Measurements from ENCODE around the gene PCDHAC2.

The PCDHAC2 gene

DNA sequence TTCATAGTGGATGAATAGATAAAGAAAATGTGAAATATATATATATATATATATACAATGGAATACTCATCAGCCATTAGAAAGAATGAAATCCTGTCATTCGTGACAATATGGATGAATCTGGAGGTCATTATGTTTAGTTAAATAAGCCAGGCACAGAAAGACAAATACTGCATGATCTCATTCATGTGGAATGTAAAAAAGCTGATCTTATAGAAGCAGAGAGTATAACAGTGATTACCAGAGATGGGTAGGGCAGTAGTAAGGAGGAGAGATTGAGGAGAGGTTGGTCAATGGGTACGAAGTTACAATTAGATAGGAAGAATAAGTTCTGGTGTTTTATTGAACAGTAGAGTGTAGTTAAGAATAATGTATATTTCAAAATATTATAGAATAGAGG lies 19.7 kb upstream of the PCDHAC2 start:
- no peaks in the 10 kb centered on the region for H3K27me3 ChIP-seq (ENCODE audit: low read length)
- no peaks in the 10 kb centered on the region for H3K79me2 ChIP-seq (ENCODE audit: insufficient read depth, low read length)
- TF ChIP-seq EZH2phosphoT487 (conservative IDR thresholded peaks at IDR 0.05; ENCODE audit: low read length), result no peak
- TF ChIP-seq, protein P1, sequence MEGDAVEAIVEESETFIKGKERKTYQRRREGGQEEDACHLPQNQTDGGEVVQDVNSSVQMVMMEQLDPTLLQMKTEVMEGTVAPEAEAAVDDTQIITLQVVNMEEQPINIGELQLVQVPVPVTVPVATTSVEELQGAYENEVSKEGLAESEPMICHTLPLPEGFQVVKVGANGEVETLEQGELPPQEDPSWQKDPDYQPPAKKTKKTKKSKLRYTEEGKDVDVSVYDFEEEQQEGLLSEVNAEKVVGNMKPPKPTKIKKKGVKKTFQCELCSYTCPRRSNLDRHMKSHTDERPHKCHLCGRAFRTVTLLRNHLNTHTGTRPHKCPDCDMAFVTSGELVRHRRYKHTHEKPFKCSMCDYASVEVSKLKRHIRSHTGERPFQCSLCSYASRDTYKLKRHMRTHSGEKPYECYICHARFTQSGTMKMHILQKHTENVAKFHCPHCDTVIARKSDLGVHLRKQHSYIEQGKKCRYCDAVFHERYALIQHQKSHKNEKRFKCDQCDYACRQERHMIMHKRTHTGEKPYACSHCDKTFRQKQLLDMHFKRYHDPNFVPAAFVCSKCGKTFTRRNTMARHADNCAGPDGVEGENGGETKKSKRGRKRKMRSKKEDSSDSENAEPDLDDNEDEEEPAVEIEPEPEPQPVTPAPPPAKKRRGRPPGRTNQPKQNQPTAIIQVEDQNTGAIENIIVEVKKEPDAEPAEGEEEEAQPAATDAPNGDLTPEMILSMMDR (IDR thresholded peaks at IDR 0.05; ENCODE audit: insufficient read depth, low read length, poor library complexity, severe bottlenecking), result no peak
- H3K36me3 ChIP-seq (ENCODE audit: low read length), result no peaks in the 10 kb centered on the region
- no peak overlapping the region for H3K4me2 ChIP-seq (ENCODE audit: low read depth, low read length, poor library complexity, severe bottlenecking)
- no peaks in the 10 kb centered on the region for H3K9me2 ChIP-seq (replicated peaks; ENCODE audit: insufficient read depth, low read length)
- H3K9me3 ChIP-seq (ENCODE audit: insufficient read depth, low read length), result no peaks in the 10 kb centered on the region
- H3K27ac ChIP-seq (ENCODE audit: low read depth, low read length), result no peak overlapping the region
- H2AFZ ChIP-seq (ENCODE audit: low read depth, low read length, severe bottlenecking), result no peak overlapping the region
- no peak overlapping the region for H3K9ac ChIP-seq (ENCODE audit: low read length)
- no peaks in the 10 kb centered on the region for H4K20me1 ChIP-seq (ENCODE audit: low read depth, low read length)
- no peak overlapping the region for H3K4me3 ChIP-seq (ENCODE audit: insufficient read depth, low read length, poor library complexity, severe bottlenecking)
- H3F3A ChIP-seq (ENCODE audit: insufficient read depth), result no peaks in the 10 kb centered on the region

DNA sequence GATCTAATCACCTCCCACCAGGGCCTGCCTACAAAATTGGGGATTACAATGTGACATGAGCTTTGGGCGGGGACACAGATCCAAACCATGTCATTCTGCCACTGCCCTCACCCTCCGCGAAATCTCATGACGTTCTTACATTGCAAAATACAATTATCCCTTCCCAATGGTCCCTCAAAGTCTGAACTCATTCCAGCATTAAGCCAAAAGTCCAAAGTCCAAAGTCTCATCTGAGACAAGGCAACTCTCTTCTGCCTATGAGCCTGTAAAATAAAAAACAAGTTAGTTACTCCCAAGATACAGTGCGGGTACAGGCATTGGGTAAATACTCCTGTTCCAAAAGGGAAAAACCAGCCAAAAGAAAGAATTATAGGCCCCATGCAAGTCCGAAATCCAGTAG lies 14.6 kb upstream of the PCDHAC2 start:
- H3K36me3 ChIP-seq (ENCODE audit: low read length), result no peaks in the 10 kb centered on the region
- no peaks in the 10 kb centered on the region for H4K20me1 ChIP-seq (ENCODE audit: low read depth, low read length)
- H3K27me3 ChIP-seq (ENCODE audit: low read length), result no peaks in the 10 kb centered on the region
- H3K9ac ChIP-seq (ENCODE audit: low read length), result no peak overlapping the region
- no peak overlapping the region for H3K4me2 ChIP-seq (ENCODE audit: low read depth, low read length, poor library complexity, severe bottlenecking)
- H3K9me3 ChIP-seq (ENCODE audit: insufficient read depth, low read length), result no peaks in the 10 kb centered on the region
- TF ChIP-seq EZH2phosphoT487 (conservative IDR thresholded peaks at IDR 0.05; ENCODE audit: low read length), result no peak
- TF ChIP-seq, protein P1 (IDR thresholded peaks at IDR 0.05; ENCODE audit: insufficient read depth, low read length, poor library complexity, severe bottlenecking), result no peak
- no peak overlapping the region for H3K27ac ChIP-seq (ENCODE audit: low read depth, low read length)
- no peaks in the 10 kb centered on the region for H3F3A ChIP-seq (ENCODE audit: insufficient read depth)
- no peak overlapping the region for H2AFZ ChIP-seq (ENCODE audit: low read depth, low read length, severe bottlenecking)
- H3K79me2 ChIP-seq (ENCODE audit: insufficient read depth, low read length), result no peaks in the 10 kb centered on the region
- no peaks in the 10 kb centered on the region for H3K9me2 ChIP-seq (replicated peaks; ENCODE audit: insufficient read depth, low read length)
- H3K4me3 ChIP-seq (ENCODE audit: insufficient read depth, low read length, poor library complexity, severe bottlenecking), result no peak overlapping the region

DNA sequence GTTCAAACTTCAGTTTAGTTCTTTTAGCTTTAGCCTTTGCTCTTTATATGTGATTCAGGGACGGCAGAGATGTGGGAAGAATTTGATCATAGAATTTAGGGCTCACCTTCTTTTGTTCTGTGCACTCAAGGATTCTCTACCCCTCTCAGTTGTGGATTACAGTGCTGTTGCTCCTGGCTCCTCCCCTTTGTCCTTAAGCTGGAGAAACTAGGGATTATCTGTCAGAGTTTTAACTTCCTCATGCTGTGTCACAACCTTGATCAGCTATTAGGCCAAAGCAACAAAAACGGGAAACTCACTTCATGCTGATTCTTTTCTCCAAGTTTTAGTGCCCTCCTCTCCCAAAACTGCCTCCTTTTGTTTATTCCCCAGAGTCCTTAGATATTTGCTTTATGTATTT lies 13.0 kb upstream of the PCDHAC2 start:
- no peaks in the 10 kb centered on the region for H3F3A ChIP-seq (ENCODE audit: insufficient read depth)
- H3K4me3 ChIP-seq (ENCODE audit: insufficient read depth, low read length, poor library complexity, severe bottlenecking), result no peak overlapping the region
- no peak for TF ChIP-seq EZH2phosphoT487 (conservative IDR thresholded peaks at IDR 0.05; ENCODE audit: low read length)
- TF ChIP-seq, protein P1 (IDR thresholded peaks at IDR 0.05; ENCODE audit: insufficient read depth, low read length, poor library complexity, severe bottlenecking), result no peak
- H3K9me3 ChIP-seq (ENCODE audit: insufficient read depth, low read length), result no peaks in the 10 kb centered on the region
- H3K4me2 ChIP-seq (ENCODE audit: low read depth, low read length, poor library complexity, severe bottlenecking), result no peak overlapping the region
- no peak overlapping the region for H3K9ac ChIP-seq (ENCODE audit: low read length)
- no peaks in the 10 kb centered on the region for H3K9me2 ChIP-seq (replicated peaks; ENCODE audit: insufficient read depth, low read length)
- no peak overlapping the region for H3K27ac ChIP-seq (ENCODE audit: low read depth, low read length)
- H3K27me3 ChIP-seq (ENCODE audit: low read length), result no peaks in the 10 kb centered on the region
- no peaks in the 10 kb centered on the region for H3K79me2 ChIP-seq (ENCODE audit: insufficient read depth, low read length)
- no peak overlapping the region for H2AFZ ChIP-seq (ENCODE audit: low read depth, low read length, severe bottlenecking)
- H4K20me1 ChIP-seq (ENCODE audit: low read depth, low read length), result no peaks in the 10 kb centered on the region
- H3K36me3 ChIP-seq (ENCODE audit: low read length), result no peaks in the 10 kb centered on the region

All from SU-DHL-6 (cell line).